Measurements from ENCODE around the gene ZNF425.

ZNF425 gene

DNA sequence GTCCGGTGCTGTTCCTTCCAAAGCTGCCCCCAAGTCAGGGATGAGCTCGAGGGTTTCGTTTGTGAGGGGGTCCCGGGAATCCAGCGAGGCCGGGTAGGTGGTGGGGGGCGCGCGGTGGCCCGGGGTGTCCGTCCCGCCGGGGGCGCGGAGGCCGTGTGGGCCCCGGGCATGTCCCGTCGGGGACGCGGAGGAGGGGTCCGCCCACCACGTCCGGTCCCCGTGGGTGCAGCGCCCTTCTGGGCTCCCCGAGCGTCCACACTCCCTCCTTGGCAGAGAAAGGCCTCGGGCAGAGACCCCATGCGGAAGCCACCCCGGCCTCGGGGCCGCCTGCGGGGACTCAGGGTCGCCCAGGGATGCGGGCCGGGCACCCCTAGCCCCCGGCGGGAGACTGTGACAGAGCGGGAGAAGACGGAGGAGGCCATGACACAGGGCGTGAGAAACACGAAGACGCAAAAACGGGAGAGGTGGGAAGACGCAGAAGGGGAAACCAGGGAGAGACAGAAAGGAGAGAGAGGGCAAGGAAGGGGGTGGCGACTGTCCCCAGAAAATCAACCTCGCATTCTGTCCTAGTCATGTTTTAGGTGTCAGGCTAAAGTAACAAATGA lies 640 bp upstream of the ZNF425 start:
- TF ChIP-seq, protein P1, sequence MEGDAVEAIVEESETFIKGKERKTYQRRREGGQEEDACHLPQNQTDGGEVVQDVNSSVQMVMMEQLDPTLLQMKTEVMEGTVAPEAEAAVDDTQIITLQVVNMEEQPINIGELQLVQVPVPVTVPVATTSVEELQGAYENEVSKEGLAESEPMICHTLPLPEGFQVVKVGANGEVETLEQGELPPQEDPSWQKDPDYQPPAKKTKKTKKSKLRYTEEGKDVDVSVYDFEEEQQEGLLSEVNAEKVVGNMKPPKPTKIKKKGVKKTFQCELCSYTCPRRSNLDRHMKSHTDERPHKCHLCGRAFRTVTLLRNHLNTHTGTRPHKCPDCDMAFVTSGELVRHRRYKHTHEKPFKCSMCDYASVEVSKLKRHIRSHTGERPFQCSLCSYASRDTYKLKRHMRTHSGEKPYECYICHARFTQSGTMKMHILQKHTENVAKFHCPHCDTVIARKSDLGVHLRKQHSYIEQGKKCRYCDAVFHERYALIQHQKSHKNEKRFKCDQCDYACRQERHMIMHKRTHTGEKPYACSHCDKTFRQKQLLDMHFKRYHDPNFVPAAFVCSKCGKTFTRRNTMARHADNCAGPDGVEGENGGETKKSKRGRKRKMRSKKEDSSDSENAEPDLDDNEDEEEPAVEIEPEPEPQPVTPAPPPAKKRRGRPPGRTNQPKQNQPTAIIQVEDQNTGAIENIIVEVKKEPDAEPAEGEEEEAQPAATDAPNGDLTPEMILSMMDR (IDR thresholded peaks at IDR 0.05) = no peak
- peak; percentile 41 to 78 for DNase-seq
- peaks cover 5 to 12% (median 11%) of the 10 kb centered on the region in 3 donors for H3K36me3 ChIP-seq
- H3K4me3 ChIP-seq = peak overlapping the region; percentile 75 to 83
- peak overlapping the region; percentile 98 to 99 for H3K27ac ChIP-seq
- peaks cover 0 to 16% (median 9%) of the 10 kb centered on the region in 4 donors for H3K4me1 ChIP-seq
- no peaks in the 10 kb centered on the region for H3K27me3 ChIP-seq
- H3K9me3 ChIP-seq = no peaks in the 10 kb centered on the region
- intact Hi-C loops (cut with DNase I; ENCODE audit: low total_unique reads) = loop anchor here (2.0 to 5.0 kb wide), 2 partner anchors 20 to 34 kb away; partner anchors contain the start of genes ZNF398 and ZNF786

DNA sequence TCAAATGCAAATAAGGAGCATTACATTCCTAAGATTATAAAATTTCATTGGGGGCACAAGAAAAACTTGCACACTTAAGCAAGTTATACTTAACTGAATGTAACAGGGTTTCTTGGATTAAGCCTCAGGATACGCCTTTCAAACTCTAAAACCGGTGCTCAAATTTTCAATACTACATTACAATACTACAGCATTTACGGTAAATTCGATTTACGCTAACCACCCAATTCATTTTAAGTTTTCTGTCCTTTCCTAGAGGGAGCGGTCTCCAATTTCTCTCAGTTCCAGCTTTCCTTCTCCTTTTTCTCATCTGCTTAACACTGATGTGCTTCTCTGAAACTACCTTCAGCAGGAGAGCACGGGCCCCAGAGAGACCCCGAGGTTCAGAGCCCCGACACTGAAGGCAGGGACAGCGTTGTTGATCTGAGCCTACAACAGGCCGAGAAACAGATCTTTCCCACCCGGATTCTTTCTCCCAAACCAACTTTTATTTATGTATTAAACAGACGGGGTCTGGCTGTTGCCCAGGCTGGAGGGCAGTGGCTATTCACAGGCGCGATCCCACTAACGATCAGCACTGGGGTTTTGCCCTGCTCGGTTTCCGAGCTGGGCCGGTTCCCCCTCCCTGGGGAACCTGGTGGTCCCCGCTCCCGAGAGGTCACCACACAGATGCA lies 798 bp downstream of the ZNF425 start:
- no peaks in the 10 kb centered on the region for H3K9me3 ChIP-seq
- H3K4me1 ChIP-seq = peaks cover 0 to 16% (median 9%) of the 10 kb centered on the region in 4 donors
- TF ChIP-seq, protein P1 (IDR thresholded peaks at IDR 0.05) = no peak
- no peaks in the 10 kb centered on the region for H3K27me3 ChIP-seq
- H3K4me3 ChIP-seq = peak overlapping the region; percentile 75 to 83
- intact Hi-C loops (cut with DNase I; ENCODE audit: low total_unique reads) = loop anchor here (5.0 kb wide), 1 partner anchor 33 kb away; the partner anchor contains the start of gene ZNF786
- peak overlapping the region; percentile 98 to 99 for H3K27ac ChIP-seq
- peaks cover 0 to 2% (median under 1%) of the 10 kb centered on the region in 3 donors for H3K36me3 ChIP-seq
- DNase-seq = no peak

DNA sequence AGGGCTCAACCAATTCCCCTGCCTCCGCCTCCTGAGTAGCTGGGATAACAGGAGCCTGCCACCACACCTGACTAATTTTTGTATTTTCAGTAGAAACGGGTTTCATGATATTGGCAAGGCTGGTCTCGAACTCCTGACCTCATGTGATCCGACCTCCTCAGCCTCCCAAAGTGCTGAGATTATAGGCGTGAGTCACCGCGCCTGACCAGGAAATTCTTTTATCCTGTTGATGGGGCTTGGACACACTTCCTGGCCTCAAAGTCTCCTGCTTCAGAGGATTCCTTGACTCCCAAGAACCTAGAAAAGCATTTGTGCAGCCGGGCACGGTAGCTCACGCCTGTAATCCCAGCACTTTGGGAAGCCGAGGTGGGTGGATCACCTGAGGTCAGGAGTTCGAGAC lies 16.2 kb downstream of the ZNF425 start:
- intact Hi-C loops (cut with DNase I; ENCODE audit: low total_unique reads) = no loop called here
- no peak for DNase-seq
- no peaks in the 10 kb centered on the region for H3K27me3 ChIP-seq
- no peaks in the 10 kb centered on the region for H3K9me3 ChIP-seq
- no peaks in the 10 kb centered on the region for H3K4me1 ChIP-seq
- H3K4me3 ChIP-seq = no peak overlapping the region
- H3K36me3 ChIP-seq = peaks cover 0 to 13% (median 0%) of the 10 kb centered on the region in 3 donors
- H3K27ac ChIP-seq = no peak overlapping the region
- TF ChIP-seq, protein P1 (IDR thresholded peaks at IDR 0.05) = no peak

DNA sequence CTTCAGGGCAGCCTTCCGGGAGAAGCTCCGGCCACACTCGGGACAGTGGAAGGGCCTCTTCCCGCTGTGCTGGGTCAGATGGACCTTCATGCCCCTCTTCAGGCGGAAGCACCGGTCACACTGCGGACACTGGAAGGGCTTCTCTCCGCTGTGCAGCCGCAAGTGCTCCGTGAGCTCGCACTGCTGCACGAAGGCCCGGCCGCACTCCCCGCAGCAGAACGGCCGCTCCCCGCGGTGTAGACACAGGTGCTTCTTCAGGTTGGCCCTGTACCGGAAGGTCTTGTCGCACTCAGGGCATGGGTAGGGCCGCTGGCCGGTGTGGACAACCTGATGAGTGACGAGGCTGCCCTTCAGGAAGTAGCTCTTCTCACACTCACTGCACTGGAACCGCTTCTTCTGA lies 21.4 kb downstream of the ZNF425 start:
- TF ChIP-seq, protein P1 (IDR thresholded peaks at IDR 0.05) = no peak
- no peaks in the 10 kb centered on the region for H3K27me3 ChIP-seq
- H3K9me3 ChIP-seq = no peaks in the 10 kb centered on the region
- no peak overlapping the region for H3K4me3 ChIP-seq
- DNase-seq = peak in 1 of 2 donors; percentile 54
- no peaks in the 10 kb centered on the region for H3K4me1 ChIP-seq
- H3K27ac ChIP-seq = no peak overlapping the region
- intact Hi-C loops (cut with DNase I; ENCODE audit: low total_unique reads) = no loop called here
- peaks cover 0 to 25% (median 9%) of the 10 kb centered on the region in 3 donors for H3K36me3 ChIP-seq

DNA sequence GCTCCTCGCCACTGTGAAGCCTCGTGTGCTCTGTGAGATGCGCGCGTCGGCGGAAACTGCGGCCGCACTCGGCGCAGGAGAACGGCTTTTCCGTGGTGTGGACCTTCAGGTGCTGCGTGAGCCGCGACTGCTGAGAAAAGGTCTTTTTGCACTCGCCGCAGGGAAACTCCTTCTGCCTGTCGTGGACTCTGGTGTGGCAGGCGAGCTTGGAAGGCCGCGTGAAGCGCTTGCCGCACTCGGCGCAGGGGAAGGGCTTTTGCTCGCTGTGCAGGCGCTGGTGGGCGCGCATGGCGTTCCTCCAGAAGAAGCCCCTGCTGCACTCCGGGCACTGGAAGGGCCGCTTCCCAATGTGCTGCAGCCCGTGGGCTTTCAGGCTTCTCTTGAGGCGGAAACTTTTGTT lies 21.9 kb downstream of the ZNF425 start:
- Histone ChIP-seq H3K27me3 (no peaks in the 10 kb centered on the region), H3K4me1 (no peaks in the 10 kb centered on the region), H3K9me3 (no peaks in the 10 kb centered on the region), H3K27ac (no peak overlapping the region), H3K4me3 (no peak overlapping the region), H3K36me3 (peaks cover 0 to 25% (median 9%) of the 10 kb centered on the region in 3 donors)
- TF ChIP-seq, protein P1 (IDR thresholded peaks at IDR 0.05) = no peak
- intact Hi-C loops (cut with DNase I; ENCODE audit: low total_unique reads) = no loop called here
- peak in 1 of 2 donors; percentile 40 for DNase-seq

All from tibial artery (tissue), 4 donors.